GM04504 (cell line): ENCODE measurements around the gene ZNF711.
"Not testable (repeated sequence)": the region's sequence is repeated elsewhere in the genome, so short reads cannot be mapped to it uniquely, and the experiment has no call there.

Experiments used
- DNase-seq: peaks from one replicate; pipeline ENCODE4 v3.0.0-alpha.2; 2012; ENCODE audit warnings: low read depth

ZNF711 gene

GRCh38 chrX:85243761-85244449 is at the start of gene ZNF711, which contains the start of gene SATL1:
Gene ZNF711 (plus strand): TSS chrX:85243991. CDS start chrX:85247573, 3,582 bp downstream.
Gene SATL1 (minus strand): TSS chrX:85243779. CDS start chrX:85108968, 134,811 bp downstream.
- DNase-seq = no peak

- no peak for DNase-seq
These were observed 47.5 kb upstream of the ZNF711 start for GRCh38 chrX:85196319-85196718.

- no peak for DNase-seq
These were observed 40.3 kb upstream of the ZNF711 start for GRCh38 chrX:85203461-85203970.

GRCh38 chrX:85213792-85214530 is 29.8 kb upstream of the ZNF711 start:
- DNase-seq = no peak

- no peak for DNase-seq
These were observed 27.8 kb upstream of the ZNF711 start for GRCh38 chrX:85215946-85216345.

GRCh38 chrX:85221361-85221760 is 22.4 kb upstream of the ZNF711 start:
- no peak for DNase-seq

GRCh38 chrX:85223359-85223758 is 20.4 kb upstream of the ZNF711 start:
- DNase-seq = no peak

- DNase-seq = no peak
These were observed 636 bp upstream of the ZNF711 start for GRCh38 chrX:85243155-85243554.

- DNase-seq = no peak
These were observed 840 bp downstream of the ZNF711 start for GRCh38 chrX:85244450-85245211.

- not testable (repeated sequence) for DNase-seq
These were observed 41.5 kb downstream of the ZNF711 start for GRCh38 chrX:85285286-85285685.

GRCh38 chrX:85288992-85289723 is 45.4 kb downstream of the ZNF711 start:
- no peak for DNase-seq

- DNase-seq = no peak
These were observed 59.8 kb downstream of the ZNF711 start for GRCh38 chrX:85303544-85303943.

GRCh38 chrX:85309717-85310116 is 65.9 kb downstream of the ZNF711 start:
- DNase-seq = no peak

- not testable (repeated sequence) for DNase-seq
These were observed 67.6 kb downstream of the ZNF711 start for GRCh38 chrX:85311348-85311747.
